Measurements from ENCODE around the gene PFKFB2. TPM values are rescaled to one million over a fixed set of nuclear protein-coding genes. Genes with fewer than 3 reads are reported as not detected.

The PFKFB2 gene
- total RNA-seq, 1 experiment from 2014 or later = 35.6 TPM

GRCh38 chr1:207077012-207077411, 23.9 kb downstream of the PFKFB2 start:
- Histone ChIP-seq H3K4me3 (ENCODE audit: low read depth in 2 of 2, low read length in 2 of 2) (no peak overlapping the region), H3K36me3 (ENCODE audit: control insufficient read depth, insufficient read depth, low read length) (peaks cover 2% of the 10 kb centered on the region), H3K4me1 (ENCODE audit: control insufficient read depth, insufficient read depth, low read length) (no peaks in the 10 kb centered on the region), H3K27me3 (ENCODE audit: control insufficient read depth, insufficient read depth, low read length) (no peaks in the 10 kb centered on the region), H3K9me3 (ENCODE audit: control insufficient read depth, insufficient read depth, low read depth, low read length) (no peaks in the 10 kb centered on the region), H3K27ac (ENCODE audit: low read length) (no peak overlapping the region)
- CTCF ChIA-PET = interaction anchor here (0.7 kb wide), 1 partner anchor 328 kb away, joined by 3 read pairs; no protein-coding TSS in a partner anchor
- TF ChIP-seq, protein P1, sequence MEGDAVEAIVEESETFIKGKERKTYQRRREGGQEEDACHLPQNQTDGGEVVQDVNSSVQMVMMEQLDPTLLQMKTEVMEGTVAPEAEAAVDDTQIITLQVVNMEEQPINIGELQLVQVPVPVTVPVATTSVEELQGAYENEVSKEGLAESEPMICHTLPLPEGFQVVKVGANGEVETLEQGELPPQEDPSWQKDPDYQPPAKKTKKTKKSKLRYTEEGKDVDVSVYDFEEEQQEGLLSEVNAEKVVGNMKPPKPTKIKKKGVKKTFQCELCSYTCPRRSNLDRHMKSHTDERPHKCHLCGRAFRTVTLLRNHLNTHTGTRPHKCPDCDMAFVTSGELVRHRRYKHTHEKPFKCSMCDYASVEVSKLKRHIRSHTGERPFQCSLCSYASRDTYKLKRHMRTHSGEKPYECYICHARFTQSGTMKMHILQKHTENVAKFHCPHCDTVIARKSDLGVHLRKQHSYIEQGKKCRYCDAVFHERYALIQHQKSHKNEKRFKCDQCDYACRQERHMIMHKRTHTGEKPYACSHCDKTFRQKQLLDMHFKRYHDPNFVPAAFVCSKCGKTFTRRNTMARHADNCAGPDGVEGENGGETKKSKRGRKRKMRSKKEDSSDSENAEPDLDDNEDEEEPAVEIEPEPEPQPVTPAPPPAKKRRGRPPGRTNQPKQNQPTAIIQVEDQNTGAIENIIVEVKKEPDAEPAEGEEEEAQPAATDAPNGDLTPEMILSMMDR (IDR thresholded peaks at IDR 0.05) = no peak
- TF ChIP-seq POLR2AphosphoS5 (IDR thresholded peaks at IDR 0.05; ENCODE audit: low read depth, low read length) (no peak), REST (IDR thresholded peaks at IDR 0.05; ENCODE audit: insufficient read depth in 1 of 2, low read depth in 2 of 2, low read length in 1 of 2) (no peak), SIN3A (IDR thresholded peaks at IDR 0.05; ENCODE audit: borderline replicate concordance, insufficient read depth, low read depth, low read length) (no peak), TCF7L2 (IDR thresholded peaks at IDR 0.05; ENCODE audit: low read depth, low read length) (no peak)
- intact Hi-C loops (cut with micrococcal nuclease; ENCODE audit: unreplicated experiment) = loop anchor here (1.0 kb wide), 1 partner anchor 422 kb away; no protein-coding TSS in a partner anchor
- no TSS peak for BruUV-seq (replicated peaks)
- in situ Hi-C loops (cut with HindIII; ENCODE audit: low pct_unique_long_range_greater_than_20kb, low sequenced_read_pairs) = no loop called here
- DNase-seq (ENCODE audit: low read depth, low spot score) (no peak), ATAC-seq (no peak)
- POLR2A ChIA-PET = no interaction called here

GRCh38 chr1:207077470-207078377, 24.6 kb downstream of the PFKFB2 start:
- BruUV-seq (replicated peaks) = no TSS peak
- POLR2A ChIA-PET = no interaction called here

More at GRCh38 chr1:207077470-207078377, 24.6 kb downstream of the PFKFB2 start:
- intact Hi-C loops (cut with micrococcal nuclease; ENCODE audit: unreplicated experiment) (loop anchor here (1.0 kb wide), 1 partner anchor 422 kb away; no protein-coding TSS in a partner anchor), in situ Hi-C loops (cut with HindIII; ENCODE audit: low pct_unique_long_range_greater_than_20kb, low sequenced_read_pairs) (no loop called here)
- Histone ChIP-seq H3K4me1 (ENCODE audit: control insufficient read depth, insufficient read depth, low read length) (no peaks in the 10 kb centered on the region), H3K36me3 (ENCODE audit: control insufficient read depth, insufficient read depth, low read length) (peaks cover 2% of the 10 kb centered on the region), H3K27me3 (ENCODE audit: control insufficient read depth, insufficient read depth, low read length) (no peaks in the 10 kb centered on the region), H3K4me3 (ENCODE audit: low read depth in 2 of 2, low read length in 2 of 2) (no peak overlapping the region), H3K9me3 (ENCODE audit: control insufficient read depth, insufficient read depth, low read depth, low read length) (no peaks in the 10 kb centered on the region), H3K27ac (ENCODE audit: low read length) (no peak overlapping the region)
- peak; percentile 78 for DNase-seq (ENCODE audit: low read depth, low spot score)
- TF ChIP-seq REST (IDR thresholded peaks at IDR 0.05; ENCODE audit: insufficient read depth in 1 of 2, low read depth in 2 of 2, low read length in 1 of 2) = no peak
- TF ChIP-seq TCF7L2 (IDR thresholded peaks at IDR 0.05; ENCODE audit: low read depth, low read length) = no peak
- TF ChIP-seq SIN3A (IDR thresholded peaks at IDR 0.05; ENCODE audit: borderline replicate concordance, insufficient read depth, low read depth, low read length) = no peak
- TF ChIP-seq POLR2AphosphoS5 (IDR thresholded peaks at IDR 0.05; ENCODE audit: low read depth, low read length) = no peak
- TF ChIP-seq, protein P1 (IDR thresholded peaks at IDR 0.05) = peak; percentile 95
- CTCF ChIA-PET = interaction anchor here (0.7 kb wide), 1 partner anchor 328 kb away, joined by 3 read pairs; no protein-coding TSS in a partner anchor
- peak; percentile 91 for ATAC-seq
